ENCODE results near the gene THSD1. TPM values are rescaled to one million over a fixed set of nuclear protein-coding genes. Genes with fewer than 3 reads are reported as not detected.
A peak's percentile ranks its signal among the peaks of the same experiment; 100 is the strongest.

THSD1 gene
- total and polyA plus RNA-seq, 4 donors, result 7.0 to 39.6 (median 10.4) TPM

DNA sequence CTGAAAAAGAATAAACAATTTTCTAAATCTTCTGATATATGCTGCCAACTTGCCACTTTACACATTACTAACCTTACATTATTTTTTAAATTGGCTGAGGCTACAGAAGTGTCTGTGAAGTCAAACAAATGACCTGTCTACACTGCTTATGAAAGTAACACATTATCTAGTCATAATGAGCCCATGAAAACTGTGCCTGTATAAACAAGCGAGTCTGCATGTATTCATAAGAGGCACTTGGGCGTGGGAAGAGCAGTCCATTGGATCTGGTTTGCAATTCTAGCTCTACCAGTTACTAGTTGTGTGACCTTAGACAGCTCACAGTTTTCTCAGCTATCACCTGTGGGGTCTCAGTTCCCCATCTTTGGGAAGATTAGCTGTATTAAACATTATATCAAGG lies 41.4 kb upstream of the THSD1 start:
- DNase-seq (peak in 1 of 3 donors; percentile 14), ATAC-seq (ENCODE audit: insufficient read depth, low FRiP score) (no peak)
- H3K4me1 ChIP-seq (ENCODE audit: control insufficient read depth in 5 of 5, insufficient read depth in 5 of 5, low read length in 5 of 5), result peaks cover 5 to 18% (median 8%) of the 10 kb centered on the region in 5 donors
- TF ChIP-seq, protein P1, sequence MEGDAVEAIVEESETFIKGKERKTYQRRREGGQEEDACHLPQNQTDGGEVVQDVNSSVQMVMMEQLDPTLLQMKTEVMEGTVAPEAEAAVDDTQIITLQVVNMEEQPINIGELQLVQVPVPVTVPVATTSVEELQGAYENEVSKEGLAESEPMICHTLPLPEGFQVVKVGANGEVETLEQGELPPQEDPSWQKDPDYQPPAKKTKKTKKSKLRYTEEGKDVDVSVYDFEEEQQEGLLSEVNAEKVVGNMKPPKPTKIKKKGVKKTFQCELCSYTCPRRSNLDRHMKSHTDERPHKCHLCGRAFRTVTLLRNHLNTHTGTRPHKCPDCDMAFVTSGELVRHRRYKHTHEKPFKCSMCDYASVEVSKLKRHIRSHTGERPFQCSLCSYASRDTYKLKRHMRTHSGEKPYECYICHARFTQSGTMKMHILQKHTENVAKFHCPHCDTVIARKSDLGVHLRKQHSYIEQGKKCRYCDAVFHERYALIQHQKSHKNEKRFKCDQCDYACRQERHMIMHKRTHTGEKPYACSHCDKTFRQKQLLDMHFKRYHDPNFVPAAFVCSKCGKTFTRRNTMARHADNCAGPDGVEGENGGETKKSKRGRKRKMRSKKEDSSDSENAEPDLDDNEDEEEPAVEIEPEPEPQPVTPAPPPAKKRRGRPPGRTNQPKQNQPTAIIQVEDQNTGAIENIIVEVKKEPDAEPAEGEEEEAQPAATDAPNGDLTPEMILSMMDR (IDR thresholded peaks at IDR 0.05; ENCODE audit: control extremely low read depth, extremely low read depth), result no peak
- H3K9me3 ChIP-seq (ENCODE audit: control insufficient read depth in 4 of 4, insufficient read depth in 3 of 4, low read length in 3 of 4), result no peaks in the 10 kb centered on the region
- 58 to 68% methylated on average over 2 of the region's 2 CpGs for WGBS, 2 donors
- no peaks in the 10 kb centered on the region for H3K27me3 ChIP-seq (ENCODE audit: control insufficient read depth in 3 of 3, insufficient read depth in 3 of 3, low read length in 2 of 3)
- H3K36me3 ChIP-seq (ENCODE audit: control insufficient read depth in 4 of 4, insufficient read depth in 4 of 4, low read length in 4 of 4), result peaks cover 1 to 3% (median 3%) of the 10 kb centered on the region in 4 donors
- H3K4me3 ChIP-seq, result no peak overlapping the region
- no peak overlapping the region for H3K27ac ChIP-seq (ENCODE audit: low read depth in 1 of 2, low read length in 1 of 2)
- H3K9ac ChIP-seq (ENCODE audit: insufficient read depth in 1 of 2, low read length in 2 of 2), result no peak overlapping the region

DNA sequence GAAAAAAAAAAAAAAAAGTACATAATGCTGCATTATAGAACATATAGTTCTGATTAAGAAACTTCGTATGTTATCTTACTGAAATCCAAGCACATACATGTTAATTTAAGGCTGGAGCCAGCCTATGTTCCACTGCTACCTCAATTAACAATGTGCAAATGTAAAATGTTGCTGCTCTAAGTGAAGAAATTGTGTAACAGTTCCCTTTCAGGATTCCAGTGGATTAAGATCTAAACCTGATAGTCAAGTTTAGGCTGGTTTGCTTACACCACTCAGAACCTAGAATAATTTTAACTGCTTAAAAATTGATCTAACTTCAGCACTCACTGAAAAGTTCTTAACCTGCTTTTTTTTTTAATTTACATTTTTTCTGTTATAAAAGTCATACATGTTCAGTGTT lies 40.3 kb upstream of the THSD1 start:
- peaks cover 5 to 18% (median 8%) of the 10 kb centered on the region in 5 donors for H3K4me1 ChIP-seq (ENCODE audit: control insufficient read depth in 5 of 5, insufficient read depth in 5 of 5, low read length in 5 of 5)
- 83 to 85% methylated on average over 1 of the region's 1 CpG for WGBS, 2 donors
- H3K27ac ChIP-seq (ENCODE audit: low read depth in 1 of 2, low read length in 1 of 2), result no peak overlapping the region
- no peak overlapping the region for H3K9ac ChIP-seq (ENCODE audit: insufficient read depth in 1 of 2, low read length in 2 of 2)
- TF ChIP-seq, protein P1 (IDR thresholded peaks at IDR 0.05; ENCODE audit: control extremely low read depth, extremely low read depth), result no peak
- no peaks in the 10 kb centered on the region for H3K27me3 ChIP-seq (ENCODE audit: control insufficient read depth in 3 of 3, insufficient read depth in 3 of 3, low read length in 2 of 3)
- peak in 2 of 3 donors; percentile 18 to 54 for DNase-seq
- H3K36me3 ChIP-seq (ENCODE audit: control insufficient read depth in 4 of 4, insufficient read depth in 4 of 4, low read length in 4 of 4), result peaks cover 1 to 3% (median 3%) of the 10 kb centered on the region in 4 donors
- no peak overlapping the region for H3K4me3 ChIP-seq
- no peaks in the 10 kb centered on the region for H3K9me3 ChIP-seq (ENCODE audit: control insufficient read depth in 4 of 4, insufficient read depth in 3 of 4, low read length in 3 of 4)
- no peak for ATAC-seq (ENCODE audit: insufficient read depth, low FRiP score)

DNA sequence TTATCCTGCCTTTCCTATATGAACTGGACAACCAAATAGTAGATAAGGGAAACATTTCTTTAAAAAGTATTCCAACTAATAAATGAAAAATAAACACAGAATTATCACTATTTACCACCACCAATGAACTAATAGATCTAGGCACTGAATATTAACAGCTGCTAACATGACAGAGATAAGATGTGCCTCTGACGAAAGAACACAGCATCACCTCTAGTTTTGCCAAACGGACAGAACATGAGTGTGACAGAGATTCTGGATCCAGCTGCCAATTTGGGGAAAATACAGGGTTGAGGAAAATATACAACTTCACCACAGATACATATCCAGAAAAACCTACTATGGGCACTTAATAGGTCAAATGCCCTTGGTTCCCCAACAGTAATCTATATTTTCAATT lies 26.5 kb upstream of the THSD1 start:
- Histone ChIP-seq H3K9ac (ENCODE audit: insufficient read depth in 1 of 2, low read length in 2 of 2) (no peak overlapping the region), H3K9me3 (ENCODE audit: control insufficient read depth in 4 of 4, insufficient read depth in 3 of 4, low read length in 3 of 4) (no peaks in the 10 kb centered on the region), H3K4me1 (ENCODE audit: control insufficient read depth in 5 of 5, insufficient read depth in 5 of 5, low read length in 5 of 5) (peaks cover 2 to 11% (median 4%) of the 10 kb centered on the region in 5 donors), H3K36me3 (ENCODE audit: control insufficient read depth in 4 of 4, insufficient read depth in 4 of 4, low read length in 4 of 4) (peaks cover 8 to 19% (median 14%) of the 10 kb centered on the region in 4 donors), H3K4me3 (no peak overlapping the region), H3K27ac (ENCODE audit: low read depth in 1 of 2, low read length in 1 of 2) (no peak overlapping the region), H3K27me3 (ENCODE audit: control insufficient read depth in 3 of 3, insufficient read depth in 3 of 3, low read length in 2 of 3) (no peaks in the 10 kb centered on the region)
- TF ChIP-seq, protein P1 (IDR thresholded peaks at IDR 0.05; ENCODE audit: control extremely low read depth, extremely low read depth), result no peak
- peak in 2 of 3 donors; percentile 39 to 46 for DNase-seq
- ATAC-seq (ENCODE audit: insufficient read depth, low FRiP score), result no peak
- WGBS, 2 donors, result 72 to 93% methylated on average over 2 of the region's 2 CpGs

DNA sequence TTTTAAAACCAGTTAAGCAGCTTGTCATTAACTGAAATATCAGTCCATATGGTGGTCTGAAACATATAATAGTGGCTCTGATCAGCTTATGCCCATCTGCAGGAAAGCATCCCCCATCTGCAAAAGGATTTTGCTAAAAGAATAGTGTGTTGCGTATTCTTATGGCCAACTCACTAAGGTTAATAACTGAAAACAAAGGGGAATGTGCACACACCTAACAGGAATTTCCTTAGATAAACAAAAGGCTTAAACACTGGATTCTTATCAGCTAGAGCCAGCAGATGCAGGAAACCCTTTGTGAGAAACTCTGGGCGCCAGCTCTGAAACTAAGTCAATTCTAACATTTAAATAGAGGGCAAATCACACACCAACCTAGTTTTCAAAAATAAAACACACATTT lies 22.3 kb upstream of the THSD1 start:
- 54 to 72% methylated on average over 2 of the region's 2 CpGs for WGBS, 2 donors
- Histone ChIP-seq H3K27ac (ENCODE audit: low read depth in 1 of 2, low read length in 1 of 2) (no peak overlapping the region), H3K4me3 (no peak overlapping the region), H3K4me1 (ENCODE audit: control insufficient read depth in 5 of 5, insufficient read depth in 5 of 5, low read length in 5 of 5) (peaks cover 2 to 11% (median 4%) of the 10 kb centered on the region in 5 donors), H3K9ac (ENCODE audit: insufficient read depth in 1 of 2, low read length in 2 of 2) (no peak overlapping the region), H3K27me3 (ENCODE audit: control insufficient read depth in 3 of 3, insufficient read depth in 3 of 3, low read length in 2 of 3) (no peaks in the 10 kb centered on the region), H3K9me3 (ENCODE audit: control insufficient read depth in 4 of 4, insufficient read depth in 3 of 4, low read length in 3 of 4) (no peaks in the 10 kb centered on the region), H3K36me3 (ENCODE audit: control insufficient read depth in 4 of 4, insufficient read depth in 4 of 4, low read length in 4 of 4) (peaks cover 3 to 12% (median 8%) of the 10 kb centered on the region in 4 donors)
- ATAC-seq (ENCODE audit: insufficient read depth, low FRiP score) (no peak), DNase-seq (peak in 2 of 3 donors; percentile 42 to 56)
- TF ChIP-seq, protein P1 (IDR thresholded peaks at IDR 0.05; ENCODE audit: control extremely low read depth, extremely low read depth), result no peak

Measured in lung (tissue), 12 donors.